ENCODE measurements around the gene LPP. TPM values are rescaled to one million over a fixed set of nuclear protein-coding genes. Genes with fewer than 3 reads are reported as not detected.
A peak's percentile ranks its signal among the peaks of the same experiment; 100 is the strongest.
"Not testable (repeated sequence)": the region's sequence is repeated elsewhere in the genome, so short reads cannot be mapped to it uniquely, and the experiment has no call there.

LPP gene
- polyA plus RNA-seq, 3 donors, result 26.4 to 31.9 (median 28.6) TPM

DNA sequence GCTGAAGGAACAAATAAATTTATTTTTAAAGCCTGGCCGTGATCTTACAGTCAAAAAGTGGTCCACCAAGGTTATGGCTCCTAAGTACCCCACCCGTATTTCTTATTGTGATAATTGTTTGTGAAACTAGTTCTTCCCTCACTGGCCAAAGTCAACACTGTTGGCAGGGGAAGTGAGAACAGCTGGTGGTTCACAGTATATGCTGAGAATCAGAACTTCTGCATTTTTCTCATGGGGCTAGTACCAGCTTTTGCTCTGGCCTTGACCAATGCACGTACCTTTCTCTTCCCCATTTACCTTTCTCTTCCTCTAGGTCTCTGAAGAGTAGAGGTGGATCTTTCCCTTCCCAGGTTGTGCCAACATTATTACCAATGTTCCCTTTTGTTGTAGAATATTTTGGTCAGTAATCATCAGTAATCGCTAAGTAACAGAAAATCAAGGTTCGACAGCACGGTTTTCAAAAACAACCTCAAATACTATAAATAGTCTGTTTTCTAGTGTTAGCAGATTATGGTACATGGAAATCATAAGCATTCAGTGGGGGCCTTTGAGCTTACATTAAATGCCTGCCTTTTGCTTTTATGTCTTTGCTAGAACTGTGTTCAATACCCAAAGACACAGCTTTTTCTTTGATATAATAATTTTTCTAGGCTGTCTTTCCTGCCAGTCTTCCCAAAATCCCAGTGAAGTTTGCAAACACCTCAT, 268.0 kb downstream of the LPP start:
- DNase-seq (ENCODE audit: extremely low read depth in 1 of 11, low read depth in 9 of 11, low spot score in 4 of 11), result no peak

DNA sequence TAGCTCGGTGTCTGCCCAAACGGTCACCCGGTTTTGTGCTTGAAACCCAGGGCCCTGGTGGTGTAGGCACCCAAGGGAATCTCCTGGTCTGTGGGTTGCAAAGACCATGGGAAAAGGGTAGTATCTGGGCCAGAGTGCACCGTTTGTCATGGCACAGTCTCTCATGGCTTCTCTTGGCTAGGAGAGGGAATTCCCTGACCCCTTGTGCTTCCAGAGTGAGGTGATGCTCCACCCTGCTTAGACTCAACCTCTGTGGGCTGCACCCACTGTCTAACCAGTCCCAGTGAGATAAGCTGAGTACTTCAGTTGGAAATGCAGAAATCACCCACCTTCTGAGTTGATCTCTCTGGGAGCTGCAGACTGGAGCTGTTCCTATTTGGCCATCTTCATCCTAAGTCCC, 274.0 kb downstream of the LPP start:
- not testable (repeated sequence) for DNase-seq (ENCODE audit: extremely low read depth in 1 of 11, low read depth in 9 of 11, low spot score in 4 of 11)

DNA sequence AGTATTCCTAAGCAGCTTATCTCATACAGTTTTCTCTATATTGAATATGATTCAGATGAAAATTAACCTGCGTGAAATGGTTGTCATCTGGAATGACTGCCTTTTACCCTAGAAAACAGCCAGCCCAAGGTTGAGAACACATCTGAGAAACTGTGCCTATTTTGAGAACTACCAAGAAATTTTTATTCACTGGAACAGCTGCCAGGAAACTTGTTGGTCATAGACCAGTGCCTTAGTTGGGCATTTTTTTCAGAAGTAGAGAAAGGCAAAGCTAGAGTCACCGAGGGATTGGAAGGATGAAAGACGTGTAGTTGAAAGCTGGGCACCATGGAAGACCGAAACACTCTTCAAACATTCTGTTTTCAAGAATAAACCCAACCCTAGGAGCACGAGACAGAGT, 277.1 kb downstream of the LPP start:
- no peak for DNase-seq (ENCODE audit: extremely low read depth in 1 of 11, low read depth in 9 of 11, low spot score in 4 of 11)

DNA sequence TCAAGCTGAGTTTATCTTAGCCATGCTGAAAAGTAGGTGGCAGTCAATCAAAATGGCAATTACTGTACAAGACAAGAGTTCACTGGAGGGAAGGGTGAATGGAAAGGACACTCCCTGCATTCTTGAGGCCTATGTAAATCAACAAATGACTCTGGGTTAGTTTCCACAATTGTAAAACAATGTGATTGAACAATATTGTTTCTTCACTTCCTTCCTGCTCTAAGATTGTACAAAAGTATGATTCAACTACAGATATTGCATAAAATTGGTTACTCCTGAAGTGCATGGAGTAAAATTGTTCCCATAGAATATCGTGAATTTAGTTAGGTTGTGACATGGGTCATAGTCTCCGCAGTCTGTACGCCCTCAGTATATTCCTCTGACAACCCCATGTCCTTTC, 277.6 kb downstream of the LPP start:
- no peak for DNase-seq (ENCODE audit: extremely low read depth in 1 of 11, low read depth in 9 of 11, low spot score in 4 of 11)

DNA sequence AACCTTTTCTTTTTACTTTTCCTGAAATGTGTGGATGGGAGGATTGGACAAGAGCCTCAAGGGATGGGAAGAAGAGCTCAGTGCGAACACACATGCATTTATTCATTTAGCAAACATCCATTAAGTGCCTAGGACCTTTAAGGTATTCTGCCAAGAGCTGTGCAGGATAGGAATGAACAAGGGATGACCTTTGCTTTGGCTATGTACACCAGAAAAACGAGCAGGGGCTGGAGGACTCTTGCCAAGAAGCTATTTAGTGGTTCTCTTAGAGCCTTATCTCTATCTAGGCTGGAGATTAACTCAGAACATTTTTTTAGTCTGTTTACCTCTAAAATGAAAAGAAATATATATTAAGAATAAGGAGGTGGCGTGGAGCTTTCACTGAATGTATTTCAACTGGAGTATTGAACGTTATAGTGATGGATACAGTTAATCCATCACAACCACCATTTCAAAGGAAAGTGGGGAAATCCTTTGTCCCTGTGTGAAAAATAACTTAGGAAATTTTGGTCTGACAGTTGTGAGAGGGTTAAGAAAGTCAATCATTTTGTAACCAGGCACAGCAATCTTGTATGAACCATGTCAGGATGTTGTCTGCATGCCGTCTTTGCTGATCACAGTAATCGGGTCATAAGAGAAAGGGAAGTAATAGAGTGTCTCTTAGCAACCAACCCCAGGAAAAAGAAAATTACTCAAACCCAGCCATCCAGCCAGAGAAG, 279.0 kb downstream of the LPP start:
- DNase-seq (ENCODE audit: extremely low read depth in 1 of 11, low read depth in 9 of 11, low spot score in 4 of 11), result no peak

DNA sequence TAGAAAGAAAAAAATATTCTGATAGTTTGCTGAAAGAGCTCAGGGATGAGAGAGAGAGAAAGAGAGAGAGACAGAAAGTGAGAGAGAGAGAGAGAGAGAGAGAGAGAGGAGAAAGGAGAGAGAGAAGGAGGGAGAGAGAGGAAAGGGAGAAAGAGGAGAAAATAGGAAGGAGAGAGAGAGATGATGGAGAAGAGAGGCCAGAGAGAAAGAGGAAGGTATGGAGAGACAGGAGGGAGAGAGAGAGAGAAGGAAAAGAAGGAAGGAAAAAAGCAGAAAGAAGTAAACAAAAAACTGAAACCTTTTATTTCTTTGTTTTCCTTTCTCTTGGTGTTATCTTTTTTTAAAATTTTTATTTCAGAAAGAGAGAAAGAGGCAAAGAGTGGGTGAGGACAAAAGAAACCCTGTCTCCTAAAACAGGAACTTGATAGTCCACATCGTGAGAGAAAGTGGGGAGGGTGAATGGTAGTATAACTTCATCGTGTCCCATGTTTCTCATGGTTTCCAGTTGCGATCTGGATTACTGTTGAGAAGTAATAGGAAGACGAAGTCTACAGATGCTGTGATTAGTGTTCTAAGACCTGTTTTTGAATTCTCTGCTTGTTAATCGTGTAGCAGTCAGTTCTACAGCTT, 279.7 kb downstream of the LPP start:
- no peak for DNase-seq (ENCODE audit: extremely low read depth in 1 of 11, low read depth in 9 of 11, low spot score in 4 of 11)

DNA sequence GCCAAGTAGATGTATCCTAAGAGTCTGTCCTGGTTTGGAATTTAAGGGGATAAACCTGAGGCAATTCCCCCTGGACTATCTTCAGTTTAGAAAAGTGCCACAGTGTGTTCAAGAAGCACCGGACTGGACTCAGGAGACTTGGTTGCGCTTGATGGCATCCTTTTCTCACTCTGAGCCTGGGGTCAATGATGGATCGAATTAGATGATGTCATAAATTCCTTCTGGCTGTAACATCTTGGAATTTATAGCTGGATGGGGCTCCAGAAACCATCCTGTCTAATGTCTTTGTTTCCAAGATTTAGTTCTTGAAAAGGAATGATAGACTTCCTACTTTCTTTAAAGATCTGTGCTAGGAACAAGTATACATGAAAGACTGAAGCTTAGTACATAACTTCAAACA, 280.6 kb downstream of the LPP start:
- no peak for DNase-seq (ENCODE audit: extremely low read depth in 1 of 11, low read depth in 9 of 11, low spot score in 4 of 11)

DNA sequence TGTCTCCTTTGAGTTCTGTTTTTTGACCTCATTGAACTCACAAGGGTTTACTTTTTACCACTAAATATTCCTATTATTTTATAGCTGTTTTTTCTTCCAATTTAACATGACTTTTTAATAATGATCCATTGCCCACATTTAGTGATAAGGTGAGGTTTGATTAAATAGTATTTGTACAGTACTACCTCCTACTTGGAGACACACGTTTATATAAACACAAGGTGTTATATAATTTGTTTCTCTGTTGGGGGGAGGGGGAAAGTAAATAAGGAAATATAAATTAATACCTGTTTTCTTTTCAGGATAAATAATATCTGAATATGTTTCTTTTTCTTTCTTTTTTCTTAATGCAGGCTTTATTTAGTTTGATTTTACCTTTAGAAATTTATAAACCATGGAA, 281.3 kb downstream of the LPP start:
- no peak for DNase-seq (ENCODE audit: extremely low read depth in 1 of 11, low read depth in 9 of 11, low spot score in 4 of 11)

DNA sequence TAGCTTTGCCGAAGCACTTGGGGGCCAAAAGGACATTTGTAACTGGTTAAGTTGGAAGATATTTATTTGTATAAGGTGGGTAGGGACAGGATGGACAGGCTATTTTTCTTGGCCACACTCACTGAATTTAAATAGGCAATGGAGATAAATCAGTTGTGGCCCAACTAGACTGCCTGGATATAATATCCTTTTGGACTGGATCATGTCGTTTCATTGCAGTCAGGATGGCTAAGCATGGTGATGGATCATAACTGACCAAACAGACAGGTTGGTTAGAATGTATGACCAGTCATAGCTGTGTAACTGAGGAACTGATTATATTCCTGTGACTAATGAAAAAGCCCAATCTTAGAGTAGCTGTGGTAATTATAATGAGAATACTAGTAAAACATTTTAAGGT, 284.0 kb downstream of the LPP start:
- DNase-seq (ENCODE audit: extremely low read depth in 1 of 11, low read depth in 9 of 11, low spot score in 4 of 11), result no peak

DNA sequence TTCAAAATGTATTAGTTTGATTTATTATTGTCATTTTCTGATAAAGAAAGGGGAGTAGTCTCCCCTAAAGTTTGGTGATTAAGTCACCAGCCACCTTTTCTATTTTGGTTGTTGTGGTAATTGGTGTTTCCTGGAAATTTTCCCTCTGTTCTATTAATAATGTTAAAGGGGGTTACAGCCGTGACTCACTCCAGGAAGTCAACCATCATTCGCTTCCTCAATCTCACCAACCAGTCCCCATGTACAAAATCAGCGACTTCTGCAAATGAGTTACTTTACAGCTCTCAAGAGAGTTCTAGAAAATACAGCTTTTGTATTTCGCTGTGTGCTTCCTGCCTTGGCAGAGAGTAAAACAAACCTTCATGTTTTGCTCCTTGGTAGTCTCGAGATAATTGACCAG, 285.1 kb downstream of the LPP start:
- DNase-seq (ENCODE audit: extremely low read depth in 1 of 11, low read depth in 9 of 11, low spot score in 4 of 11), result peak in 1 of 11 donors; percentile 12

DNA sequence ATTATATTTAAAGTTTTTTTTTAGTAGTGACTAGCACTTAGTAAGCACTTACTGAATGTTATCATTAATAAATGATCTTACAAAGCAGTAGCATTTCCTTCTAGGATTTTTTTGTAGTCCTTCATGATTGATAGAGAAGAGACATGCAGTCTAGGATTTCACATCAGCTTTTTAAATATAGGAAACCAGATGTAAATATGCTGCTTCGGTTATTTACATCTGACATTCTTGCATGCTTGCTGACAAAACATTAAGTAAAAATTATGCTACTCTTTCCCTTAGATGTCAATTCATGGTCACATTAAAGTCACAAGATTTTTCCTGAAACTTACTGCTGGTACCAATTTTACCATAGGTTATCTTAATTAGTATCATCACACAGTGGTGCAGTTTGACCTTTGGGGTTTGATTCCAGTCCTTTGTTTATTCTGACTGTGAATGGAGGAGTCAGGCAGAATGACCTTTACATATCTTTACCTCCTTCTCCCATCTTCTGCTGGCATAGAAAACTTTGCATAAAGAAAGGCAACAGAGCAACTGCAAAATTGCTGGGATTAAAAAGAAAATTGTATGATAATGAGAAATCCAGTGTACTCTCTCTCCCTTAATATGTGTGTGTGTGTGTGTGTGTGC, 286.5 kb downstream of the LPP start:
- DNase-seq (ENCODE audit: extremely low read depth in 1 of 11, low read depth in 9 of 11, low spot score in 4 of 11), result no peak

DNA sequence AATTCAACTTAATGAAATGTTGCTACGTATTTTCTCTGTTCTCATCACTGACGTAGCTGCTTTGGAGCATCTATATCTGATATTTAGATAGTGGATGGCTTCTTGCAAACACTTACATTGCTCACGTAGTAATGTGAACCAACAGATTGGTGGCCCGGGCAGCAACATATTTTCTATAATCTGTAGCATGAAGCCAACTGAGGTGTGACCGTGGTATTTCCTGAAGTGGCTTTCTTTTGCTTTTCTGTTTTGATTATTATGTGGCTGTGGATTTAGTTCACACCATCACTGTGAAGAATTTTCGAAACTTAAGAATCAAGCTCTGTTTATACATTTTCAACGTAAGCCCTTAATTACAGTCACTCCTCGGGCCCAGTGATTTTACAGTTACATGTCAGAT, 288.5 kb downstream of the LPP start:
- DNase-seq (ENCODE audit: extremely low read depth in 1 of 11, low read depth in 9 of 11, low spot score in 4 of 11), result no peak

DNA sequence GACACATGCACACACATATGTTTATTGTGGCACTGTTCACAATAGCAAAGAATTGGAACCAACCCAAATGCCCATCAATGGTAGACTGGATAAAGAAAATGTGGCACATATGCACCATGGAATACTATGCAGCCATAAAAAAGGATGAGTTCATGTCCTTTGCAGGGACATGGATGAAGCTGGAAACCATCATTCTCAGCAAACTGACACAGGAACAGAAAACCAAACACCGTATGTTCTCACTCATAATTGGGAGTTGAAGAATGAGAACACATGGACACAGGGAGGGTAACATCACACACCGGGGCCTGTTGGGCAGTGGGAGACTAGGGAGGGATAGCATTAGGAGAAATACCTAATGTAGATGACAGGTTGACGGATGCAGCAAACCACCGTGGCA, 291.2 kb downstream of the LPP start:
- DNase-seq (ENCODE audit: extremely low read depth in 1 of 11, low read depth in 9 of 11, low spot score in 4 of 11), result not testable (repeated sequence)

DNA sequence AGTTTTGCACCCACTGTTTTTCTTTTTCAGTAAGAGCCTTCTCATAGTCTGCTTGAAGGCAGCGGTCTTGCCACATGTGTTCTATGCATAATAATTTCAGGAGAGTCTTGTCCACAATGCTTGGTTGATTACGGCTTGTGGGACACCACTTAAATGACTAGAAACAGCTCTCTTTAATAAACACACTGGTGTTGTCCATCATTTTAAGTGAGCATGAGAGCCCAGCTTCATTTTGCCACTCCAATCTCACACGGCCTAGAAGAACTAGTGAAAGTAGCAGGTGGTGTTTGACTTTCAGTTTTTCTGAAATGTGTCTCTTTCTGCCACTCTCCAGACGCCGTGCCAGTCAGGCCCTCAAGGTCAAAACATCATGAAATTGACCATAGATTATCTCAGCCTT, 292.1 kb downstream of the LPP start:
- DNase-seq (ENCODE audit: extremely low read depth in 1 of 11, low read depth in 9 of 11, low spot score in 4 of 11), result no peak

DNA sequence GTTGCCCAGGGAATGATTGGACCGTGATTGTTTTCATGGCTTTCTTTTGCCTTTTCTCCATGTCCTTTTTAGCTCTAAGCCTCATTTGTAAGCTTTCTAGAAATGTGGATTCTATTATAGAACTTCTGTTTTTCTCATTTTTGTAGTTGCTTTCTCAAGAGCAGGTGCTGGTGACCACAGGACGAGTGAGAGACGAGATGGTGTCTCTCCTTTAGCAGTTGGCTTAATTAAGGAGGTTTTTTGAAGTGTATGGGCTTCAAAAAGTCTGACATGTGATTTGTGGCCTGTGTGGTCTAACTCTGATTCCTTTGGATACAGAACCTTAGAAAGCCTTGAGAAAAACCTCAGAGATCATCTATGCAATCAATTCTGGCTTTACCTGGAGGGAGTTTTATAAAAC, 292.8 kb downstream of the LPP start:
- no peak for DNase-seq (ENCODE audit: extremely low read depth in 1 of 11, low read depth in 9 of 11, low spot score in 4 of 11)

DNA sequence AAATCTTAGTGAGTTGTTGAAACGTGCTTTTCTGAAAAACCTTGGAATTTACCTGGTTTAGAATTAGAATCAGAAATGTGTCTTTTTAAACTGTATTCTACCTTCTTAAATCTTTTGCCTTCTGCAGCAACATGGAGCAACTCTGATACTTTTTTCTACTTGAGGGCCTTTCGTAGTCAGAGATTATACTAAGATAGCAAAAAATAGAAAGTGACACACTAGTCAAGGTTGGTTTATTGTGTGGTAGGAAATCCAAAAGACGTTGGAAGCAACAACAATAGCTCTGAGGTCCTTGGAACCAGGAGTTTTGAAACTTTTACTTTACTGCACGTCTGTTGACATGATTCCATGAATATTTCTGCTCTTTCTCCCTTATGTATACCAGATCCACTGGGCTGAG, 294.9 kb downstream of the LPP start:
- DNase-seq (ENCODE audit: extremely low read depth in 1 of 11, low read depth in 9 of 11, low spot score in 4 of 11), result no peak

DNA sequence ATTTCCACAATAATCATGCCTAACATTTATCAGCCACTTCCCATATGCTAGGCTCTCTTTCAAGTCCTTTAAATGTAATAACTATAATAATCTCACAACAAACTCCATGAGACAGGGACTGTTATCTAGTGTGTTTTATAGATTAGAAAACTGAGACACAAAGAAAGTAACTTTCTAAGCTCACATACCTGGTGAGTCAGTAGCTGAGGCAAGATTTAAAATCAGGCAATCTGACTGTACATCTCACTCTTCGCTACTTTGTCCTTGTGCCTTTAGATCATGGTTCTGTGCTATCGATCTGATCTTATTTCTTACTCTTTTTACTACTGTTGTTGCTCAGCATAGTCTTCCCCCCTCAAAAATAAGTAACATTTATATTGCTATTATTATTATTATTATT, 295.5 kb downstream of the LPP start:
- no peak for DNase-seq (ENCODE audit: extremely low read depth in 1 of 11, low read depth in 9 of 11, low spot score in 4 of 11)

DNA sequence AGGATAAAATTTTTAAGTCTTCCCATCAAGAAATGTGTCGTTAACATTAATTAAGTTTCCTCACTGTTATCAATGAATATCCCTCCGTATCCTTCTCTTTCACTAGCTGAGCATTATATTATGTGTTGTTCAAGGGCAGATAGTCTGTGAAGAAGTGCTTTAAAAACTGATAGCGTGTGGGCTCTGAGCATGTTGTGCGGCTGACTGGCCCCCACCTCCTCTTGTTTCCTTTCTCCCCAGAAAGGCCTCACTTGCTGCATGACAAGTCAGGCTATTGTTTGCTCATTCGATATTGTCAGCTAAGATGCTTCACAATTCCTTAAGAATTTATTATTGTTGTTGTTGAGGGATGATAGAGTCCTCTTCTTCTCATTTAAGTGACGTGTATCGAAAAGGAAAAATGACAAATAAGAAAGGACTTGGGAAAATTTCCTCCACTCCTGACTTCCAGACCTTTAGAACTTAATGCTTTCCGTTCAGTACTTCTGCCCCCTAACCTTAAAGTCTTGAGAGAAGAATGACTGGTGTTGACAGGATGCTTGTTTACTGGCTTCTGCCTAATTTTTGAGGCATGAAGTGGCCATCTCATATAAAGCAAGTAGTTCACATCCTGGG, 298.3 kb downstream of the LPP start:
- no peak for DNase-seq (ENCODE audit: extremely low read depth in 1 of 11, low read depth in 9 of 11, low spot score in 4 of 11)

DNA sequence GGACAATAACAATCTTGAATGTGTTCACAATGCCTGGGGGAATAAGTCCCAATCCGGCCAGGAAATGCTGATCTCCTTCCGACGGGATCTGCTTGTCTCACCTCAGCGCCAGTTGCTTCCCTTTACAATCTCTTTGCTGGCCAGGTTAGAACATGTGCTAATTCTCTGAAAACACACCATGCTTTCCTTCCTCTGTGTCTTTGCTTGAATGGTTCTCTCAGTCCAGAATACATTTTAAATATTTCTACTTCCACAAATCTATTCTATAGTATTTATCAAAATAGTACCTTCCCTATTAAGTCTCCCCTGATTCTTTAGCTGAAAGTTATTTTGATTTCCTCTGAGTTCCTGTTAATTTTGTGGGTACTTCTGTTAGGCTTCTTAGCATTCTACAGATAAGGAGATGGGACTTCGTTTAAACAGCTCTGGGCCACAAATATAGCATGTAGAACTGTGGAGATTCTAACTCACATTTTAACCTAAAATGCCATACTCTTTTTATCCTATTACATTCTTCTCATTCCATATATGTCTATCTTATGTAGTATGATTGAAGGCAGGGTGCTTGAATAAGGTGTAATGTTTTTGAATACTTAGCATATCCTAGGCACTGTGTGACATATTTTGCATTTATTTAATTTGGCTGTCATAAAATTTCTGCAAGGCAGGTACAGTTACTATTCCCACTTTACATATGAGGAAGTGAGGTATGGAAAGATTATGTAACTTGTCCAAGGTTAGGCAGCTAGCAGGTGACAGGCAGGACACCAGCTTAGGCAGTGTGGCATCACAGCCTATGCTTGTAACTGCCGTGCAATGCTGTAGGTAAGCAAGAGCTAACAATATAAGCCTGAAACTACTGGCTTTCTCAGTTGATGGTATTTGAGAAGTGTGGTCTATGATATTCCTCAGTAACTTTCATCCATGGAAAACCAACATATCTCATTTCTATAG, 299.8 kb downstream of the LPP start:
- DNase-seq (ENCODE audit: extremely low read depth in 1 of 11, low read depth in 9 of 11, low spot score in 4 of 11), result no peak

All from renal cortex interstitium (tissue), 11 donors.